ENCODE results near the gene NLGN4X. TPM values are rescaled to one million over a fixed set of nuclear protein-coding genes. Genes with fewer than 3 reads are reported as not detected.

NLGN4X gene
- total RNA-seq, 4 donors from 2014 or later, result 1.7 to 8.2 (median 4.8) TPM

- 71% methylated on average over 5 of the region's 5 CpGs for WGBS
- no peaks in the 10 kb centered on the region for H3K9me3 ChIP-seq
- H3K4me3 ChIP-seq, result no peak overlapping the region
- no peak overlapping the region for H3K27ac ChIP-seq (replicated peaks in 1 of 4)
- DNase-seq (ENCODE audit: extremely low spot score), result no peak
- no peaks in the 10 kb centered on the region for H3K27me3 ChIP-seq
- H3K4me1 ChIP-seq, result no peaks in the 10 kb centered on the region
- H3K36me3 ChIP-seq, result no peaks in the 10 kb centered on the region
- intact Hi-C loops (cut with DNase I), result no loop called here
- TF ChIP-seq EP300 (IDR thresholded peaks at IDR 0.05), result no peak
These were observed 226.6 kb downstream of the NLGN4X start for GRCh38 chrX:6002056-6002455.

GRCh38 chrX:5998901-5999300 lies 229.8 kb downstream of the NLGN4X start:
- Histone ChIP-seq H3K4me3 (no peak overlapping the region), H3K27ac (replicated peaks in 1 of 4) (no peak overlapping the region), H3K27me3 (no peaks in the 10 kb centered on the region), H3K4me1 (no peaks in the 10 kb centered on the region), H3K36me3 (no peaks in the 10 kb centered on the region), H3K9me3 (no peaks in the 10 kb centered on the region)
- TF ChIP-seq EP300 (IDR thresholded peaks at IDR 0.05) (no peak), POLR2AphosphoS5 (IDR thresholded peaks at IDR 0.05) (no peak), POLR2A (IDR thresholded peaks at IDR 0.05; ENCODE audit: low read depth) (no peak)
- WGBS, result 82% methylated on average over 3 of the region's 3 CpGs
- no peak for DNase-seq (ENCODE audit: extremely low spot score)
- intact Hi-C loops (cut with DNase I), result no loop called here

GRCh38 chrX:5998456-5998855 lies 230.2 kb downstream of the NLGN4X start:
- no peak for TF ChIP-seq POLR2AphosphoS5 (IDR thresholded peaks at IDR 0.05)
- TF ChIP-seq POLR2A (IDR thresholded peaks at IDR 0.05; ENCODE audit: low read depth), result no peak
- TF ChIP-seq CTCF (IDR thresholded peaks at IDR 0.05), result no peak
- H3K4me3 ChIP-seq, result no peak overlapping the region
- H3K27me3 ChIP-seq, result no peaks in the 10 kb centered on the region
- no peak for DNase-seq (ENCODE audit: extremely low spot score)
- H3K27ac ChIP-seq (replicated peaks in 1 of 4), result no peak overlapping the region
- no peaks in the 10 kb centered on the region for H3K36me3 ChIP-seq
- WGBS, result 76% methylated on average over 1 of the region's 1 CpG
- H3K9me3 ChIP-seq, result no peaks in the 10 kb centered on the region
- intact Hi-C loops (cut with DNase I), result no loop called here
- H3K4me1 ChIP-seq, result no peaks in the 10 kb centered on the region

- intact Hi-C loops (cut with DNase I), result no loop called here
- H3K27me3 ChIP-seq, result no peaks in the 10 kb centered on the region
- H3K4me1 ChIP-seq, result no peaks in the 10 kb centered on the region
- H3K27ac ChIP-seq (replicated peaks in 1 of 4), result no peak overlapping the region
- WGBS, result 59% methylated on average over 3 of the region's 3 CpGs
- no peak overlapping the region for H3K4me3 ChIP-seq
- no peaks in the 10 kb centered on the region for H3K36me3 ChIP-seq
- no peak for DNase-seq (ENCODE audit: extremely low spot score)
- no peaks in the 10 kb centered on the region for H3K9me3 ChIP-seq
- no peak for TF ChIP-seq CTCF (IDR thresholded peaks at IDR 0.05)
- TF ChIP-seq POLR2A (IDR thresholded peaks at IDR 0.05; ENCODE audit: low read depth), result no peak
- no peak for TF ChIP-seq EP300 (IDR thresholded peaks at IDR 0.05)
These were observed 237.3 kb downstream of the NLGN4X start for GRCh38 chrX:5991393-5991792.

- Histone ChIP-seq H3K4me1 (no peaks in the 10 kb centered on the region), H3K9me3 (peaks cover 0 to 4% (median 0%) of the 10 kb centered on the region in 4 donors), H3K4me3 (no peak overlapping the region), H3K36me3 (no peaks in the 10 kb centered on the region), H3K27me3 (no peaks in the 10 kb centered on the region), H3K27ac (replicated peaks in 1 of 4) (no peak overlapping the region)
- 100% methylated on average over 1 of the region's 1 CpG for WGBS
- intact Hi-C loops (cut with DNase I), result no loop called here
- no peak for DNase-seq (ENCODE audit: extremely low spot score)
- TF ChIP-seq POLR2A (IDR thresholded peaks at IDR 0.05; ENCODE audit: low read depth), result no peak
- TF ChIP-seq POLR2AphosphoS5 (IDR thresholded peaks at IDR 0.05), result no peak
These were observed 249.3 kb downstream of the NLGN4X start for GRCh38 chrX:5979338-5979737.

- Histone ChIP-seq H3K36me3 (no peaks in the 10 kb centered on the region), H3K27me3 (no peaks in the 10 kb centered on the region), H3K4me3 (no peak overlapping the region), H3K27ac (replicated peaks in 1 of 4) (no peak overlapping the region), H3K4me1 (no peaks in the 10 kb centered on the region), H3K9me3 (no peaks in the 10 kb centered on the region)
- WGBS, result 75% methylated on average over 4 of the region's 4 CpGs
- no peak for TF ChIP-seq POLR2AphosphoS5 (IDR thresholded peaks at IDR 0.05)
- no peak for TF ChIP-seq EP300 (IDR thresholded peaks at IDR 0.05)
- no peak for TF ChIP-seq CTCF (IDR thresholded peaks at IDR 0.05)
- no peak for TF ChIP-seq POLR2A (IDR thresholded peaks at IDR 0.05; ENCODE audit: low read depth)
- DNase-seq (ENCODE audit: extremely low spot score), result no peak
- intact Hi-C loops (cut with DNase I), result no loop called here
These were observed 252.3 kb downstream of the NLGN4X start for GRCh38 chrX:5976332-5976731.
